IPS DF 4.7 (cell line): ENCODE data around the gene SEMA6B.

ENCODE experiments used
- DNase-seq: peaks from one replicate; pipeline ENCODE4 v3.0.0-alpha.2; 2013; ENCODE audit warnings: low spot score; ENCODE audit errors: extremely low read depth

The SEMA6B gene

GRCh38 chr19:4510435-4511255 lies 48.8 kb downstream of the SEMA6B start:
- no peak for DNase-seq

GRCh38 chr19:4508698-4509097 lies 50.8 kb downstream of the SEMA6B start:
- no peak for DNase-seq

GRCh38 chr19:4507804-4508203 lies 51.7 kb downstream of the SEMA6B start:
- DNase-seq, result no peak

GRCh38 chr19:4507150-4507452 lies 52.4 kb downstream of the SEMA6B start:
- DNase-seq, result no peak

- DNase-seq, result no peak
These were observed 52.9 kb downstream of the SEMA6B start for GRCh38 chr19:4506449-4507149.

- DNase-seq, result no peak
These were observed 53.7 kb downstream of the SEMA6B start for GRCh38 chr19:4505570-4506448.

GRCh38 chr19:4504891-4505569 lies 54.5 kb downstream of the SEMA6B start:
- no peak for DNase-seq

- no peak for DNase-seq
These were observed 55.2 kb downstream of the SEMA6B start for GRCh38 chr19:4504297-4504701.

- no peak for DNase-seq
These were observed 55.7 kb downstream of the SEMA6B start for GRCh38 chr19:4503825-4504170.

GRCh38 chr19:4503132-4503824 lies 56.2 kb downstream of the SEMA6B start:
- DNase-seq, result no peak

GRCh38 chr19:4502282-4503131 lies 57.0 kb downstream of the SEMA6B start:
- DNase-seq, result no peak

GRCh38 chr19:4501691-4502090 lies 57.8 kb downstream of the SEMA6B start:
- DNase-seq, result no peak

- DNase-seq, result no peak
These were observed 58.5 kb downstream of the SEMA6B start for GRCh38 chr19:4500841-4501591.

- no peak for DNase-seq
These were observed 59.6 kb downstream of the SEMA6B start for GRCh38 chr19:4499855-4500254.

- DNase-seq, result no peak
These were observed 60.2 kb downstream of the SEMA6B start for GRCh38 chr19:4499318-4499717.

- DNase-seq, result no peak
These were observed 60.8 kb downstream of the SEMA6B start for GRCh38 chr19:4498694-4499093.

GRCh38 chr19:4497770-4498389 lies 61.6 kb downstream of the SEMA6B start:
- no peak for DNase-seq

- DNase-seq, result no peak
These were observed 63.2 kb downstream of the SEMA6B start for GRCh38 chr19:4496304-4496703.

GRCh38 chr19:4495471-4495870 lies 64.0 kb downstream of the SEMA6B start:
- no peak for DNase-seq
